Stimulated activated CD8-positive, alpha-beta memory T cell treated with anti-CD3 and anti-CD28 coated beads, Interleukin-15, amount 100 ng/mL, for 24 hours (primary cell): ENCODE results near the gene ZNF148.

Source experiments
- DNase-seq: peaks from one replicate; pipeline ENCODE4 v3.0.0-alpha.2; 2020; ENCODE audit warnings: low read depth

ZNF148 gene

DNA sequence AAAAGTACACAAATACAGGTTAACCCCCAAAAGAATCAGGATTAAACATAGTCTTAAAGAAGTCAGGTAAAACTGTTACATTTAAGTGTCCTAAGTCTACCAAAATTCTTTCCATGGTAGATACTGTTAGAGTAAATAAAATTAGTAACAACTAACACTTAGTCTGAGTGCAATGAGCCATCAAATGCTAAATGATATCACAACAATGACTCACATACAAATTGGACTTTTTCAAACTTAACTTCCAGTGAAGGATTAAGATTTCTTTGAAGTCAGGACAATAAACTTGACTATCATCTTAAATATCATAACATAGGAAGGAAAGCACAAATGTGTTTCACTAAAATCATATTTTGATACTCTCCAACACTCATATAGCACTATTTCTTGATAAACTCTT is 43.9 kb downstream of the ZNF148 start:
- DNase-seq = no peak

DNA sequence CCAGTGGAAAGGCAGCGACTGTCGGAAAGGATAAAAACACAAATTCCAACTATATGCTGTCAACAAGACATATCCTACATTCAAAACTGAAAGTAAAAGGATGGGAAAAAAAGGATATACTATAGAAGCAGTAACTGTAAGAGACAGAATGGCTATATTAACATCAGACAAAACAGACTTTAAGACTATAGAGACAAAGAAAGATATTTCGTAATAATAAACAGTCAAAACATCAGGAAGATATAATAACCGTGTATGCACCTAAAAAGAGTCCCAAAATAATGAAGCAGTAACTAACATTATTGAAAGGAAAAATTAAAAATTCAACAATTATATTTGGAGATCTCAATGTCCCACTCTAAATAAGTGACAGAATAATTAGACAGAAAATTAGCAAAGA is 48.2 kb downstream of the ZNF148 start:
- DNase-seq = no peak

DNA sequence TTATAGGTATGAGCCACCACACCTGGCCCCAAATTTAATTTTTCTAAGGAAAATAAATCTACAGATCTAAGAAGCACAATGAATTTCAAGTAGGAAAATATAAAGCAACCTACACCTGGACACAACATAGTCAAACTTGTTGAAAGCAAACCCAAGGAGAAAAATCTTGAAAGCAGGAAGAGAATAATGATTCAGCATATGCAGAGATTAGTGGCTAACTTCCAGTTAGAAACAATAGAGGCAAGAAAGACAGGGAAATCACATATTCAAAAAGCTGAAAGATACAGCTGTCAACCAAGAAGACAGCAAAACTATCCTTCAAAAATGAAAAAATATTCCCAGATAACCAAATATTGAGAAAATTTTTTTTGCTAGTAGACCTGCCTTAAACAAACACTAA is 49.4 kb downstream of the ZNF148 start:
- DNase-seq = no peak

DNA sequence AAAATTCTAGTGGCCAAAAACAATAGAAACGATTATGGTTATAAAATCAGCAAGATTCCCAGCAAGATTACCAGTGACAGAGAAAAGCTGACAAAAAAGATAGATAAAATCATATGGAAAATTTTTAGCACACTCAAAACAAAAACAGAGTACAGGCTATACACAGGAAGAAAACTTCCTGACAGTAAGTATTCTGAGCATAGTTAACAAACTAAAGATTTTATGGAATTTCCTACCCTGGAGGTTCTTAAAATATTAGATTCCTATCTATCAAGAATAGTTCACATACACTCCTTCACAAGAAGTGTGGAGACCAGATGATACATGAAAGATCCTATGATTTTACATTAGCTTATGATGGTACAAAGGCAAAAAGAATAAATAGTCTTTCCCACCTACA is 50.8 kb downstream of the ZNF148 start:
- DNase-seq = no peak

DNA sequence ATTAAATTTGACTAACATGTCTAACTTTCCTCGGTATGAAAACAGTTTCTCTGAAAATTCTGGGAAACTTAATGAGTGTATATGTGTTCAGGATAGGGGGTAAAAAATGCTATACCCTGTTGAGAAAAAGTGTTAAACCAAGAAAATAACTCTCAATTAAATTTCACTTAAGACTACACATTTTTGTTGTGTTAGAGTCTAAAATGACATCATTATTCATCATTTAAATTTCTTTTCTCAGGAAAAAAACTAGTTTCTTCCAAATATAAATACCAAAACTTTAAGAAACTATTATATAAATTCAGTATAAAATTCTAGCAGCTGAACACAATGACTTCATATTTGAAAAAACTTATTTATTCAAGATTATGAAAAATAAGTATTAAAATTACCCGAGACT is 52.2 kb downstream of the ZNF148 start:
- no peak for DNase-seq

DNA sequence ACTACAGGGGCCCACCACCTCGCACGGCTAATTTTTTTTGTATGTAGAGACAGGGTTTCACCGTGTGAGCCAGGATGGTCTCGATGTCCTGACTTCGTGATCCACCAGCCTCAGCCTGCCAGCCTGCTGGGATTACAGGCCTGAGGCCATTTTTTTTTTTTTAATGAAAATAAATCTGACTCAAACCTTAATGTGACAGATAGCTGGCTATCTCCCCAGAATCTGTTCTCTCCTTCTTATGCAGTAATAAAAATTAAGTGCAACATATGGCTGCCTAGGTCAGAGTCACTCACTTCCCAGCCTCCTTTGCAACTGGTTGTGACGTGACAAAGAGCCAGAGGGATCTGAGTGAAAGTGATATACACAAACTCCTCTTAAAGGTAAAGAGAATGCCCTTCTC is 53.0 kb downstream of the ZNF148 start:
- no peak for DNase-seq

DNA sequence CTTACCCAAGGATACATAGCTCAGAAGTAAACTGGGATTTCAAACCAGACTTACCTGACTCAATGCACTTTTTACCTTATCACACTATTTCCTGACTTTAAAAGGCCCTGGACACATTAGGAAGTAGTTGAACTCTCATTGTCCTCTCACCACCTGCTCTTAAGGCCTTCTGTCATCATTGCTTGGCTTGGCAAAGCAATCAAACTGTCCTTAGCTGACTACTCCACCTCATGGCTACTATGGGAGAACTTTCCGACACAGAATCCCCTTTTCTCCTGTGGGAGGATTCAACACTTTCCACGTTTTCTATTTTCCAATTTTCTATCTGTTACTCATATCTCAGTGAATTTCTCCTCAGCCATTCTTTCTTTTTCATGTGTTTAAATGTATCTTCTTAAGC is 55.4 kb downstream of the ZNF148 start:
- DNase-seq = no peak

DNA sequence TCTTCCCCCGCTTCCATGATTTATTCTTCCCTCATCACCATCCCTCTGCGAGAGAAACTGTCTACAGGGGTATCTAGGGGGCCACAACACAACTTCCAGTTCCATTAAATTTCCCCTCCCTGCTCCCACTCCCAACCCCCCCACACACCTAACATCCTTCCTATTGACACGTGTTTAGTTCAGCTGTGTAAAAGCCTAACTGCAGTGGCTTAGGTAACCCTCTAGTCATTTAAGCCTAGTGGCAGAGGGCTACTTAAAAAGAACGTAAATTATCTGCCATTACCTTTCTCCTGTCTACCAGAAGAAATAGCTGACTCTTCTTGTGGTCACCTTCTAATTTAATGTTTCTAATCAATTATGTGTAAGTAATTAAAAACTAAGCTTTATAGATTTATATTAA is 56.3 kb downstream of the ZNF148 start:
- DNase-seq = no peak

DNA sequence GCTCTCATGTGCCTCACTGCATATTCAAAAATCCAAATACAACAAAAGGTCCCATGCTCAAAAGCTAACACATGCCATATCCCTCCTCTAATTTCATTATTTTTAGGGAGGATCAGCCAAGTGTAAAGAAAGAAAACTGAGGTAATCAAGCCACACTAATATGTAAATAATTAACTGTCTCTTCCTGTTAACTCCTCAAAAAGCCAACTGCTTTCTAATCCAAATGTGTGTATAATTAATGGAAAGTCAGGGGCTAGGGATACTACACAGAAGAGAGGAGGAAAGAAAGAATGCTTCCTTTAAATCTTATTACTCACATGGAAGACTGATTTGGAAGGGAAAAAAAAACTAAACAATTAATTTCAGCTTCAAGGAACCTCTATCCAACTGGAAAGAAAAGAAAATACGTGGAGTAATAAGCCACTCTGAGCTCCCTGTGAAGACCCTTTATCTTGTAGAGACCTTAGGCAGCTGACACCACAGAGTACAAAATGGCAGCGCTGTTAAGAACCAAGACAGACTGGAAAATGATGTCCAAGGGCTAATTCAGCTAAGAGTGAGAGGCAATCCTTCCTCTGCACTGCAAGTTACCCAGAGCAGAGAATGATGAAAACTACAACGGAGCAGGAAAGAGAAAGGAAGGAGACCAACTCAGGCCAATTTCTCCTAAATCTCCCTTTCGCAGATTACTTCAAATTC is 56.8 kb downstream of the ZNF148 start:
- no peak for DNase-seq

DNA sequence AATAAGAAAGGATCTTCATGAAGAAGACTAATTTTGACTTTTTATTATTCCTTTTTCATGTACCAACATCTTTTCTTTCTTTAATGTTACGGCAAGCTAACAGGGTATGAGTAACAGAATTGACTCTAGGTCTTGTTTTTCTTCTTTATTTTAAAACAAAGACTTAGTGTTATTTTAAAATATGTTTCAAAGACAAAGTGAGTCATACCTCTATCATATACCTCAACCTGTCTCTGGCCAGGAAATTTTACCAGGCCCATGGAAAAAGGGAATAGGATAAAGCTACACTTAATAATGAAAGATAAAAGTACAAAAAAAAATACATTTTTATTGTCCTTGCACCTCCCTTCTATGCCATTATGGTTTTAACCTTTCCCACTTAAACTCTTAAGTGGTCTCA is 57.4 kb downstream of the ZNF148 start:
- DNase-seq = no peak

DNA sequence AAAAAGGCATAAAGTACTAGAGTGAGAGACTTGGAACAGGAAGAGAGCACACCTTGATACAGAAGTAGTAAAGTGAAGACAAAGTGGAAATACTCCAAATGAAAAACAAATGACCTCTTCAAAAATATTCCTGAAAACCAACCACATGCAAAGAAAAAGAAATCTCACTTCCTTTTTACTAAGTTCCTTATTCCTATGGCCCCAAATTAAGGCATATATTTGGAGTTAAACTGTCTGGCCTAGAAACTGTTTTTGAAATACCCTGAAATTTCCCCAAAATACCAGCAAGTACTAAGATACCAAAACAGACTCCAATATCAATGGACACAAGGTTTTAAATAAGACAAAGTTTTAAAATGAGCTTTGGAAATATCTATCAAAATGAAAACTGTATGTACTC is 58.2 kb downstream of the ZNF148 start:
- DNase-seq = no peak

DNA sequence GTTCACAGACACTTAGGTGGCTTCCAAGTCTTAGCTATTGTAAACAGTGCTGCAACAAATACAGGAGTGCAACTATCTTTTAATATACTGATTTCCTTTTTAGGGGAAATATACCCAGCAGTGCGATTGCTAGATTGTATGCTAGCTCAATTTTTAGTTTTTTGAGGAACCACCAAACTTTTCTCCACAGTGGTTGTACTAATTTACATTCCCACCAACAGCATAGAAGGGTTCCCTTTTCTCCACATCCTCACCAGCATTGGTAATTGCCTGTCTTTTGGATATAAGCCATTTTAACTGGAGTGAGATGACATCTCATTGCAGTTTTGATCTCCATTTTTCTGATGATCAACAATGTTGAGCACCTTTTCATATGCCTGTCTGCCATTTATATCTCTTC is 58.9 kb downstream of the ZNF148 start:
- no peak for DNase-seq

DNA sequence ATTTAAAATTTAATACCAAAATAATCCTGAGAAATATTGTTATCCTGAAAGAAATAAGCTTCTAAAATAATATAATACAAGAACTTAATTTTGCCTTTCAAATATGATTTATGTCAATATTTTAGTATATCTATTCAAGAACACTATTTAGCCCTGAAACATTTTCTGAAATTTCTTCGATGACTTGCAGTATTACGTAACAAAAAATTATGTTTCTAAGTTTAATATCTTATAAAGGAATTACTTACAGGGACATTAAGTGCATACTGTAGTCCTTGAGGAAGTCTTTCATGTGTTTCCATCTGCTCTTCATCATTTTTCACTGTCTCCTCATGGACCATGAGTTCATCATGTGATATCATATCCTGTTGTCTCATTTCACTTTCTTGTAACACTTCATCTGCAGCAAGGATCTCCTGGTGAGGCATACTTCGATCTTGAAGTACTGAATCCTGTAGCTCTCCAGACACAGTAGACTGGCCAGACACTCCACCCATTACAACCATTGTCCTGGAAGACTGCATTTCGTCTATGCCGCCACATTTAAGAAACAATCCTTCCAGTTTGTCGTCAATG is 62.0 kb downstream of the ZNF148 start:
- DNase-seq = no peak

DNA sequence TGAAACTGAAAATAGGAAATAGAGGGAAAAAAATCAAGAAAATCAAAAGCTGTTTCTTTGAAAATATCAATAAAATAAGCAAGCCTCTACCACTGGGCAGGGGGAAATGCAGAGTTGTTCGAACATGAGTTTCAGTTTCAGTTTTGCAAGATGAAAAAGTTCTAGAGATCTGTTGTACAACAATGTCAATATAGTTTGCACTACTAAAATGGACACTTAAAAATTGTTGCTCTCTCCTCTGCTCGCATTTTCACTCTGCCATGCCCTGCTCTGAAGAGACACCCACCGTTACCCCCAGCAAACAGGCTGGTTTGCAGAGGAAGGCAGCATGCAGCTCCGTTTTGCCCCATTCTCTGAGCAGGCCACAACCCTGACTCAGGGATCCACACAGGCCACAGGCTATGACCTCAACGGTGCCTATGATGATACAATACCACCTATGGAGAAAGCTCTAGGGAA is 64.5 kb downstream of the ZNF148 start:
- no peak for DNase-seq

DNA sequence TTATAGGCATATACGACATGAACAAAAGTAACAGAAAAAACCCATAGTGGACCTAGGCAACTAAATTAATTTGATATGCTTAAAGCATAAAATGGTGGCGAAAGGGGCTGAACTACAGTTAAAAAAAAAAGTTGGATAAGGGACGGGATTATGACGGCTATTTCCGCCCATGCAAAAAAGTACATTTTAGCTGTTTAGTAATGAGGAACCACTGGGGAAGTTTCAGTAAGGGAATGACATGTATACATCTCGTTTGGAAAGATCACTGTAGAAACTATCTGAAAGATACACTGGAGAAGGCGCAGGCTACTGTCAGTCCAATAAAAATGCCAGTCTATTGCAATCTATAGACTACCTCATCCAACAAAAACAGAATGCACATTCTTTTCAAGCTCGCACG is 65.6 kb downstream of the ZNF148 start:
- no peak for DNase-seq

DNA sequence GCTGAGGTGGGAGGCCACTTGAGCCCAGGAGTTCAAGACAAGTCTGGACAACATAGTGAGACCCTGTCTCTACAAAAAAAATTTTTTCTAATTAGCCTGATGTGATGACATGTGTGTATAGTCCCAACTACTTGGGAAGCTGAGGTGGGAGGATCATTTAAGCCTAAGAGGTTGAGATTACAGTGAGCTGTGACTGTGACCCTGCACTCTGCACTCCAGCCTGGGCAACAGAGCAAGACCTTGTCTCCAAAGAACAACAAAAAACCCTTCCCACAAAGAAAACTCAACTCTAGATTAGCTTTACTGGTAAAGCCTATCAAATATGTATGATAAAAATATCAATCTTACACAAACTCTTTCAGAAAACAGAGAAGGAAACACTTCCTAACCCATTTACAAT is 68.5 kb downstream of the ZNF148 start:
- no peak for DNase-seq

DNA sequence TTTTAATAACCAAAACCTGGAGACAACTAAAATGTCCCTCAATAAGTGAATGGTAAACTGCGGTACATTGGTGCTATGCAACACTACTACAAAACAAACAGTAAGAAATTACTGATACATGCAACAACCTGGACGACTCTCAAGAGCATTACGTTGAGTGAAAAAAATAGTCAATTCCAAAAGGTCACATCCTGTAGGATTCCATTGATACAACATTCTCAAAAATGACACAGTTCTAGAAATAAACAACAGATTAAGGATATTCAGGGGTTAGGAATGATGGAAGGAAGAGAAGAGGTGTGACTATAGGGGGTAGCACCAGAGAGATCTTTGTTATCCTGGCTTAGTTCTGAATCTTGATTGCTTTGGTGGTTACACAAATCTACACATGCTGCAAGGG is 72.2 kb downstream of the ZNF148 start:
- DNase-seq = no peak

DNA sequence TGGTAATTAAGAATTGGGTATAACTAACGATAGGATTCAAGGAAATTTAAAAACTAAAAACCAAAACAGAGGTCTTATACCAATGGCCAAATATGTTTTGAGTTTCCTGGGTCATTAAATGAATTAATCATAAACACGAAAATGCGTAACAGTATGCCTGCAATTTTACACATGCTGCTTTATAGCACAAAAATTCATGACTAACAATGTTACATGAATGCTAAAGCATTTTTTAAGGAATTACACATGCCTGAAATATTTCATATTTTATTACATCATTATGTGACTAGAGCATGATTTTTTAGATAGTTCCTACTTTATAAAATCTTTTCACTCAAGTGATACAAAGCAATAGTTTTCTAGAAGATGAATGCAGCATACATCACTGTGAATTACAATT is 74.7 kb downstream of the ZNF148 start:
- DNase-seq = no peak

DNA sequence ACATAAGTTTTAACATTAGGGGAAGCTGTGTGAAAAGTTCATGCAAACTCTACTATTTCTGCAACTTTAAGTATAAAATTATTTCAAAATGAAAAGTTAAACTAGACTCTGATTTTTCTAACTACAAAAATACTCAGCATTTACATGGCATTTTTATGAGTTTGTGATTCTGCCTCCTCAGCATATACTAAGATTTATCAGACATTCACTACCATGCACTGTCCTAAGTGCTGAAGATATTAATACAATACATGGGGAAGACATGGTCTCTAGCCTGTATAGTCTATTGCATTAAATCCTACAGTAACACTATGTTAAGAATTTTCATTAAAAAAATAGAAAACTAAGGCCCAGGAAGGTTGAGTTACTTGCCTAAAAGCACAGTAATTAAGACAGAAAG is 80.7 kb downstream of the ZNF148 start:
- DNase-seq = no peak

DNA sequence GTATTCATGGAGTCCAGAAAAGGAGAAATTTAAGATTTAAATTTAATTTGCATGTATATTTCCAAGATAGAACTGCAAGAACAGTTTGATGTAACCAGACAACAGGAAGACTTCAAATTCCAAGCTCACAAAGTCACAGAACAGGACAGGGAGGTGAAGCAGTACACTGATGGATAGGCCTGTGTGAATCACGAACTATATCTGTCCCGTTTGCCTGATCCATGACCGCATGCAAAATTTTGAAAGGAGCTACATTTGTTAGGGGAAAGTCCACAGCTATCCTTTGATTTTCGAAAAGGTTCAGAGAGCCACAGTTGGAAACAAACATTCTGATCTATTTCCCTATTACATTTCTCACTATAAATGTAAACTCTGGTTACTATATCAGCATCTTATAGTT is 83.1 kb downstream of the ZNF148 start:
- no peak for DNase-seq

DNA sequence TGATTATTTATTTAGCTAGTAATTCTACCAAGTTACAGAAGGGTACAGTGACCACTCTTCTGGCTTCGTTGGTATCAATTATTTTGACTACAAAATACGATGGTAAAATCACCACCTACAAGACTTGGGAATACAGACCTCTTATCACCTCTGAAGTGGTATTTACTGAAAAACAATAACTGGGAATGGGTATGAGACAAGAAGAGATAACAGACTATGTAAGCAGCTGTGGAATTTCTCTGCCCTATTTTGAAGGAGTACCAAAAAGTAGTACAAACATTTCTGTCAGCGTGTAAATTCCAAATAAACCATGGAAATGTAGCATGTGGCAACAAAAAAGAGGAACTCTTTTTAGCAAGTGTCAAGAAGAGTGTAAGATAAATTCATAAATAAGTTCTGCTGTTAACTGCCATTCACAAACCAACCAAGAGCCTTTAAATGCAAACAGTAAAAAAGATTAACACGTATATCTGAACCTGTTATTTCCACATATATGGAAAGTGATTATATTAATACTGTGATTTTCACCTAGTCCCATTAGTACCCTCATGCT is 85.6 kb downstream of the ZNF148 start:
- DNase-seq = no peak

DNA sequence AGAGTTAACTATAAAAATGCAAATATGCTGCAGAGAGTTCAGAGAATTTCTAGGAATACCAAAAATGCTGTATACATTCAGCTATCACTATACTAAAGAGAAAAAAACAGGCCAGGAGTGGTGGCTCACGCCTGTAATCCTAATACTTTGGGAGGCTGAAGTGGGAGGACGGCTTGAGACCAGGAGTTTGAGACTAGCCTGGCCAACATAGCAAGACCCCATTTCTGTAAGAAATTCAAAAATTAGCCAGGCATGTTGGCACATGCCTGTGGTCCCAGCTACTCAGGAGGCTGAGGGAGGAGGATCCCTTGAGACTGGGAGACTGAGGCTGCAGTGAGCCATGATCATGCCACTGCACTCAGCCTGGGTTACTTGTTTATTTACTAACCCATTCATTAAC is 87.9 kb downstream of the ZNF148 start:
- no peak for DNase-seq

DNA sequence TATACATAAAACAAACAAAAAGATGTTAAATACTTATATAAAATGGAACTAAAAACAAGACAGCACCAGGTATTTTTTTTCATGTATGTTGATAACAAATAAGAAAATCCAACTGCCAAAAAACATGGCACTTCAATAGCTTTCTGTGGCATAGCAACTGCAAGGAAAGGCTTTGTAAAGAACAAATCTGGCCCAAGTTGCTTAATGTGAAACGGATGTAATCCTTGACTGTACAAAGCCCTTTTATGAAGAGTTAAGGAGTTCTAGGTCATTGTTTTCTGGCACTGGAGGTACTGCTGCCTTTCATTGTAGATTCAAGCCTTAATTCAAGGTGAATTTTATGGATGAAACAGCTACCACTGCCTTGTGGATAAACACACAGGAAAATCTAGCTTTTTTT is 93.7 kb downstream of the ZNF148 start:
- DNase-seq = no peak
